NAMALWA (cell line): Measurements from ENCODE around the gene ADAMTS17.
A peak's percentile ranks its signal among the peaks of the same experiment; 100 is the strongest.

ENCODE experiments used
- DNase-seq: peaks from one replicate; pipeline ENCODE4 v3.0.0-alpha.2; 2015; ENCODE audit warnings: low spot score

Gene ADAMTS17

DNA sequence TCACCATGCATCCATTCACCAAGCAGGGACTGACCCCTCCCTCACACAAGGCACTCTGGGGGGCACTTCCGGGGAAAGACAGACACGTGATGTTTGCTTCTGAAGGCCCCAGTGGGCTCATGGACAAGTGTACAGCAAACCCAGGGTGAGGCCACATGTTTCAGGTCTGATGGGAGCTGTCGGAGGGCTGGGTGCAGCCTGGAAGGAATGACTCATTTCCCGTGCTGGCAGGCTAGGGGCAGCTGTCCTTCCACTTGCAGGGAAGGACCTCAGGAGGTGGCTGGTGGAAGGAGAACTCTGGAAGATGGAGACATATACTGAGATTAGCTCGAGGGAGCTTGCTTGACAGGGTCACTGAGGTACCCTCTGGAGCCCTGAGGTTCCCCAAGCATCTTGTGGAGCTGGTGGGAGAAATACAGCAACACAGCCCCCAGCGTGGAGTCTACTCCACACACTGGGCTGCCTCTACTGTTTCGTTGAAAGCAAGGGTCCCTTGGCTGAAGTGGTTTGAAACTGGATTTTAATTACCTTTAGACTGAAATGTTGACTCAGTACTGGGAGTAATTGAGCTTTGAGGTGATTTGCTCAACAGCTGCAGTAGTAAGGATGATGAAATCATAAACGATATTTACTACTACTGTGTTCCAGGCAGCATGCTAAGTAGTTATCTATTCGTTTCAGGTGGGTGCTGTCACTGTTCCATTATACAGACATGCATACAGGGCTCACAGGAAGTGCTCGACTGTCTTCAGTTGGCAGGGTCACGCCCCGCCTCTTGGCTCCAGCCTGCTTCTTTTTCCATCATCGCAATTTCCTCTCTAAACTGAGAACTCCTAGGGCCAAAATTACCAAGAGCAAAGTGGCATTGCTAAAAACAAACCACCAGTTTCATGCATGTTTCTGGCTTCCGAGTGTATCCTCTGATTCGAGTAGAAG is 230.4 kb downstream of the ADAMTS17 start:
- DNase-seq, result peak; percentile 55

GRCh38 chr15:100109486-100110035 is 232.2 kb downstream of the ADAMTS17 start:
- no peak for DNase-seq

GRCh38 chr15:100108846-100109245 is 232.9 kb downstream of the ADAMTS17 start:
- no peak for DNase-seq

DNA sequence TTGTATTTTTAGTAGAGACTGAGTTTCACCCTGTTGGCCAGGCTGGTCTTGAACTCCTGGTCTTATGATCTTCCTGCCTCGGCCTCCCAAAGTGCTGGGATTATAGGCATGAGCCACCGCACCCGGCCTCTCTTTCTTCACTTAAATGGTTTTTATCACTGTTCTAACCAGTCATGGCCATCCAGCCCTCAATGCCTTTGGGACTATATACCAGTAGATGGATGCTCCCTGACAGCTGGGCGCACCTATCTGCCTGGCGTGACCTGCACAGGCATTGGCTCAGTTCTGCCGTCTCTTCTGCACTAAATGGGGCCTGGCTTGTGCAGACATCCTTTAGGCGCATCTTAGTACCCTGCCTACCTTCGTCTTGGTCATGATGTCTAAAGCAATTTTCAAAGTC is 233.4 kb downstream of the ADAMTS17 start:
- no peak for DNase-seq

- DNase-seq, result no peak
These were observed 234.1 kb downstream of the ADAMTS17 start for GRCh38 chr15:100107606-100108225.

DNA sequence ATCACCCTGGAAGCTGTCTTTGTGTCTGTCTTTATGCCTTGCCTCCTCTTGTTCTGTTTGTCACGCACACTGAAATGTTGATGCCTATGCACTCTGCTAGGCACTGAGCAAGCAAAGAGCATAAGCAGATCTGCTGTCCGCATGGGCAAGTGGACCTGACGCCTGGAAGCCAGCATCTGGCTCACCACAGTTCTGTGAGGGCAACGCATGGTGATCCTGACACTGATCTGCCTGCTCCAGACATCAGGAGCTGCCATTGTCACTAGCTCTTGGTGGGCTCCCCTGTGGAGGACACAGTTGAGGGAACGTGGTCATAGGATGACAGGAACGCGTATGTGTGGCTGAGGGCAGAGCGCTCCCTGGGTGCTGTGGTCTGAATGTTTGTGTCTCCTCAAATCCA is 234.6 kb downstream of the ADAMTS17 start:
- no peak for DNase-seq

- DNase-seq, result no peak
These were observed 235.0 kb downstream of the ADAMTS17 start for GRCh38 chr15:100106732-100107131.

DNA sequence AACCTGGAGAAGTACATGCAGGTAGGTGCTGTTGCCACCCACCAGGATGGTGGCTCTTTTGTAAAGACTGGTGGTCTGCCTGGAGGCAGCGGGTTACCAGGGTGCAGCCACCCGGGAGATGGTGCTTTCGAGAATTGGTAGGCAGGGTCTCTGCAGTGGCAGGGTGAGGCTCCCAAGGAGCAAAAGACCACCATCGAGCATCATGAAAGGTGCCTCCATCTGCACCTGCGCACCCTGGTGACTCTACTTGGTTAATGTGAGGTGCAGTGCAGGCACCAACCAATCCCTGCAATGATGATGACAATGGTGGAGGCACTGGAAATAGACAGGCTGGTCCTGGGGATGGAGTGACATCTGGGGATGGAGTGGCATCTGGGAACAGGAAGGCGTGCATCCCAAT is 236.7 kb downstream of the ADAMTS17 start:
- no peak for DNase-seq

- DNase-seq, result no peak
These were observed 237.5 kb downstream of the ADAMTS17 start for GRCh38 chr15:100104245-100104644.

- no peak for DNase-seq
These were observed 237.9 kb downstream of the ADAMTS17 start for GRCh38 chr15:100103828-100104227.

DNA sequence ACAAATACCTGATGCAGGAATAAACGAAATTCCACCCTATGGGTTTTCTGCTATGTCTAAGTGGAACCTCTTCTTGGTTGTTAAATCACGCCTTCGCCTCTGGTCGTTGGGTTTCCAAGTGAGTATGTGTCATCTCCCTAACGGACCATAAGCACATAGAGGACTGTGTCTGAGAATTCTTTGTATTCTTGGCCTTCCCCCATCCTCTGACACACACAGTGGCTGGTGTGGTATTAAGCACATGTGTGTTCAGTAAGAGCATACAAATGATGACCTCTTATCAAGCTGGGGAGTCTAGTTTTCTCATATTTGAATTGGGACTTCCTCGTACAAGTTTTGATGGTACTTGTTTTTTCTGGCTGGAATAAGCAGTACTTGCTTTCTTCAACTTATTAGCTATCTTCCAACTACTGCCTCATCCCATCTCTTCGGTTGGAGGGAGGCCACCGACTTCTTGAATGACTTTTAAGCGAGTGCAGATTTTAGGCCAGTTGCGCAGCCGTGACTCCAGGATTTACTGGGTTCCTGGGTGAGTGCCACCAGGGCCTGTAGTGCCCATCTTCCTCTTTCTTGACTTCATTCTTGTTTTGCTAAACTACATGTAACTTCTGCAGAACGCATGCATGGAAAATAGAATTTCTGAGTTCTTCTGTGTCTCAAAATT is 240.2 kb downstream of the ADAMTS17 start:
- DNase-seq, result no peak

DNA sequence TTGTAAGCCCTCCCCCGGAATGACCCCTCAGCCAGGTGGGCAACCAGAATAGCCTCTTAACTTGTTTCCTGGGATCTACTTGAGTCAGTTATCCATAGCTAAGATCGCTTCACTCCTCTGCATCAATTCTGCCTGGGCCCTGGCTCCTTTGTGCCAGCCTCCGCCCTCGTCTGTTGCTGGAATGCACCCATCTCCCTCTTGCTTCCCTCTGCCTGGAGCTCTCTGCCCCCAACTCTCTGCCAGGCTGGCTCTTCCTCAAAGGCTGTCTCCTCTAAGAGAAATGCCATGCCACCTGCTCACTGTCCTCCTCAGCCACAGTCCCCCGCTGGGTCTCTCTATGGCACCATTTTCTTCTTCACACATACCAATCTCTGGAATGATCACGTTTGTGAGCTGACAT is 240.8 kb downstream of the ADAMTS17 start:
- no peak for DNase-seq

- DNase-seq, result no peak
These were observed 241.8 kb downstream of the ADAMTS17 start for GRCh38 chr15:100099976-100100375.

DNA sequence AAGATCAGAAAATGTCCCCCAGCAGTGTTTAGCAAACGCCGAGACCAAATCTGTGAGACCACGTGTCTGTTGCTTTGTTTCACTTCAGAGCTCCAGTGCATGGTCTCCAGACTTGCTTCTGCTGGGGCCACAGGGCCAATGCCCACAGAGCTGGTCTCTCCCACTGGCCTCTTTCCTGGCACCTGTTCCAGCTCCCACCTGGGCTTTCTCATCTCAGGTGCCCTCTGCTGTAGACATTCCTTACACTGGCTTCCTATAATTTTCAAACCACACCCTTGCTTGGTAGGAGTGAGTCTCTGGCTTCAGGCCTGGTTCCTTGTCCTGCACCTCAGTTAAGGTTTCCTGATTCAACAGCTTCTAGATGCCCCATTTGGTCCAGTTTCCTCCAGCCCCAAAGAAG is 243.1 kb downstream of the ADAMTS17 start:
- DNase-seq, result no peak

- DNase-seq, result no peak
These were observed 244.2 kb downstream of the ADAMTS17 start for GRCh38 chr15:100097342-100098127.

- DNase-seq, result no peak
These were observed 245.1 kb downstream of the ADAMTS17 start for GRCh38 chr15:100096700-100097099.

DNA sequence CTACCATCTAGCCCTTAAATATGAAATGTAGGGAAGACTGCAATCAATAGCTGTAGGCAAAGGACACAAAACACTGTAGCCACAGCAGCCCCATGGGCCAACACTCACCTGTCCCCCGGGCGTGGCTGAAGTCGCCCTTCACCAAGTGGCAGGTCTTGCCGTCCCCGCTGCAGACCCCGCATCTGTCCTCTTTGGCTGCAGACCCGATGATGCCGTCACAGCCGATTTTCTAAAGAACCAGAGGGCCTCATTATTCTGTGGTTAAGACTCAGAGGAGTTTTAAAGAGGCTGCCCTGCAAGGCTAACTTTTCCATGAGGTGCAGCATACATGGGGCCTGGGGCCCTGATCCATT is 245.6 kb downstream of the ADAMTS17 start:
- DNase-seq, result no peak

- DNase-seq, result no peak
These were observed 246.1 kb downstream of the ADAMTS17 start for GRCh38 chr15:100095541-100096247.

DNA sequence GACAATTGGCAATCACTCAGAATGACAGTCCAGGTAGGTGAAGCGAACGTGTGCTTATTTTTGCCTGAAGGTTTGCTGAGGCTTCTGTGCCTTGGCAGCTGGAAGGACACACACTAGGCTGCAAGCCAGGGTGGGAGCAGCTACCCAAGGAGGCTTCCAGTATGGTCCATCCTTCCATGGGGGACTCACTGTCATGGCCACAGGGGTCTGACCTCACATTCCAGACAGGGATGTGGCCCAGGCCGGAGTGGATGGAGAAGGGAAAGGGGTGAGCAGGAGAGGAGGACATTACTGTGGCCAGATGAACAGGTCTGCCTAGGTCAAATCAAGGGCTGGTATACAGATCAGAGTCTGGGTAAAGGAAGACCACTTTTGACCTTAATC is 247.7 kb downstream of the ADAMTS17 start:
- DNase-seq, result no peak

GRCh38 chr15:100093211-100094126 is 248.3 kb downstream of the ADAMTS17 start:
- DNase-seq, result no peak
